Stimulated activated memory B cell treated with anti-CD40 and anti-IgM and Interleukin-4, amounts not matched to agents 10 μg/mL and 1 μg/mL and 100 μg/mL, for 72 hours (primary cell): ENCODE results near the gene FAM110A.
"Not testable (repeated sequence)": the region's sequence is repeated elsewhere in the genome, so short reads cannot be mapped to it uniquely, and the experiment has no call there.

ENCODE experiments used
- ATAC-seq: fragments of 150-1000 bp; cut with Tn5 transposase; 2 replicates; pipeline ENCODE4 v1.10.0; 2021
- H3K27ac Mint-ChIP-seq: one replicate; pipeline ENCODE4 v1.8.0; 2022; ENCODE audit warnings: mild to moderate bottlenecking, mixed read lengths
- H3K27me3 Mint-ChIP-seq: one replicate; pipeline ENCODE4 v1.8.0; 2022; ENCODE audit warnings: mixed read lengths
- H3K36me3 Mint-ChIP-seq: one replicate; pipeline ENCODE4 v1.8.0; 2022; ENCODE audit warnings: mixed read lengths
- H3K4me1 Mint-ChIP-seq: one replicate; pipeline ENCODE4 v1.8.0; 2022; ENCODE audit warnings: mixed read lengths
- H3K4me3 Mint-ChIP-seq: one replicate; pipeline ENCODE4 v1.8.0; 2022; ENCODE audit warnings: mild to moderate bottlenecking, moderate library complexity, mixed read lengths
- H3K9me3 Mint-ChIP-seq: one replicate; pipeline ENCODE4 v1.8.0; 2022; ENCODE audit warnings: mixed read lengths

The FAM110A gene

DNA sequence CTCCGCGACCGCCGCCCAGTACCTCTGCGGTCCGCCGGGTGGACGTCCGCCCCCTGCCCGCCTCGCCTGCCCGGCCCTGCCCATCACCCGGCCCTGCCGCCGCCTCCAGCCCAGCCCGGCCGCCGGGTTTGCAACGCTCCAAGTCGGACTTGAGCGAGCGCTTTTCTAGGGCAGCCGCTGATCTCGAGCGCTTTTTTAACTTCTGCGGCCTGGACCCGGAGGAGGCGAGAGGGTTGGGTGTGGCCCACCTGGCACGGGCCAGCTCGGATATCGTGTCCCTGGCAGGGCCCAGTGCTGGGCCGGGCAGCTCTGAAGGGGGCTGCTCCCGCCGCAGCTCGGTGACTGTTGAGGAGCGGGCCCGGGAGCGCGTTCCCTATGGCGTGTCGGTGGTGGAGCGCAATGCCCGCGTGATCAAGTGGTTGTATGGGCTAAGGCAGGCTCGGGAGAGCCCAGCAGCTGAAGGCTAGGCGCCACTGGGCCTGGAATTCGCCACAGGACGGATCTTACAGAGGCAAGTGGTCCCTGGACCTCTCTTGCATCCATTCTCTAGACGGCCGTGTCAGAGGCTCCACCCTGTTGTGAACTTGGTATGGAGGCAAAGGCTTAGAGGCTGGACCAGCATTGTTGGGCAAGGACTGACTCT is 11.8 kb downstream of the FAM110A start:
- peak overlapping the region; percentile 88 for H3K4me3 Mint-ChIP-seq
- peaks cover 52% of the 10 kb centered on the region for H3K4me1 Mint-ChIP-seq
- peak overlapping the region; percentile 92 for H3K27ac Mint-ChIP-seq
- H3K36me3 Mint-ChIP-seq, result peaks cover 5% of the 10 kb centered on the region
- H3K27me3 Mint-ChIP-seq, result no peaks in the 10 kb centered on the region
- H3K9me3 Mint-ChIP-seq, result no peaks in the 10 kb centered on the region
- ATAC-seq, result no peak

DNA sequence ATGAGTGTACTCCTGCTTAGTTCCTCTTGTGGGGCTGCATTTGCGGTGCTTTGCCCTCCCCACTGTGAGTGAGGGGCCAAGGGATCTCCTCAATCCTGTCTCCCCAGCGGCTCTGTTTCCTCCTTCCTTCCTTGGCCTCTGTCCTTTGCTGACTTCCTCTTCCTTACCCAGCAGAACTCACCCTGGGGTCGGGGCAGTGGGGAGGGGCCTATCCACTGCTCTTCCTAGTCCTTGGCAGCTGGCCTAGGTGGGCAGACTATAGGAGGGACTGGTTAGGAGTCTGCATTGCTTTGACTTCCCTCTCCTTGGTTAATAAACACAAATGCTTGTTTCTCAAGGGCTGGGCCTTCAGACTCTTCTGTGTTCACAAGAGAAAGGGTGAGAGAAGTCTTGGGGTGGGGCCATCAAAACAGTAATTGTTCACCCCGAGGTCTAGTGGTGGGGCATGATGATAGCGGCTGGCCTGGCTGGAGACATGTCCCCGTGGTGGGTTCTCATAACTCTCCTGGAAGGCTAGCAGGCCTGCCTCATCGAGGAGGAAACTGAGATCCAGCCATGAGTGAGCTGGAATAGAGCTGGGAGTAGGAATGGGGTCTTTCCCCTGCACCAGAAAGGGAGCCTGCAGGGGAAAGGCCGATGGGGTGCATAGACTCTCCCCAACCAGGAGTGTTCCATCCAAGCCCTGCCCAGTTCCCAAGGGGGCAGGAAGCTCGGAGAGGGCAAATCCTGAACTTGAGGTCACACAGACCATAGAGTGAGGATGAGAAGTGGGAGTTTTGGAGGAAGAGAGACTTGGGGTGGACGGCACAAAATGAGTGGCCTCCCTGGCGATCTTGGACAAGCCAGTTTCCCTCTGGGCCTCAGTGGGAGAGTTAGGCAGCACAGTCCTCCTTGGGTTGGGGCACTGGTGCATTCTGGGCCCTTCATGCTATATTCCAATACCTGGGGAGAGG is 12.7 kb downstream of the FAM110A start:
- no peaks in the 10 kb centered on the region for H3K9me3 Mint-ChIP-seq
- H3K36me3 Mint-ChIP-seq, result peaks cover 12% of the 10 kb centered on the region
- peak overlapping the region; percentile 57 for H3K4me3 Mint-ChIP-seq
- H3K4me1 Mint-ChIP-seq, result peaks cover 49% of the 10 kb centered on the region
- H3K27ac Mint-ChIP-seq, result peak overlapping the region; percentile 92
- no peaks in the 10 kb centered on the region for H3K27me3 Mint-ChIP-seq
- ATAC-seq, result no peak

DNA sequence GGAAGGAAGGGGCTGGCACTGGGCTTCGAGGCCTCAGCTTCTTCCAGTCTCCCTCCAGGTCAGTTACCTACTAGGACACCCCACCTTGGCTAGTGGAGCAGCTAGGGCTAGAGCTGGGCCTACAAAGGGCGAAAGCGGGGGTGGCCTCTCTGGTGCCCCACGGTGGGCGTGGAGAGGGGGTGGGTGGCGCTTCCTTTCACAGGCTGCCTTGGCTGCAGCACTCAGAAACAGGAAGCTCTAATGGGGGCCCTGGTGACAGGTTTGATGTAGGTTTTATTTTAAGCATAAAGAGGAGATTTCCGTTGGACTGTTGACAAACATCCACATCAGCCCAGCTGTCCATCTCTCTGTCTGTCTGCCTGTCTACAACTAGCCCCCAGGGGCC is 13.4 kb downstream of the FAM110A start:
- Mint-ChIP-seq H3K4me3 (peak overlapping the region; percentile 54), H3K4me1 (peaks cover 45% of the 10 kb centered on the region), H3K27me3 (no peaks in the 10 kb centered on the region), H3K9me3 (no peaks in the 10 kb centered on the region), H3K36me3 (peaks cover 12% of the 10 kb centered on the region), H3K27ac (peak overlapping the region; percentile 92)
- ATAC-seq, result peak; percentile 63

DNA sequence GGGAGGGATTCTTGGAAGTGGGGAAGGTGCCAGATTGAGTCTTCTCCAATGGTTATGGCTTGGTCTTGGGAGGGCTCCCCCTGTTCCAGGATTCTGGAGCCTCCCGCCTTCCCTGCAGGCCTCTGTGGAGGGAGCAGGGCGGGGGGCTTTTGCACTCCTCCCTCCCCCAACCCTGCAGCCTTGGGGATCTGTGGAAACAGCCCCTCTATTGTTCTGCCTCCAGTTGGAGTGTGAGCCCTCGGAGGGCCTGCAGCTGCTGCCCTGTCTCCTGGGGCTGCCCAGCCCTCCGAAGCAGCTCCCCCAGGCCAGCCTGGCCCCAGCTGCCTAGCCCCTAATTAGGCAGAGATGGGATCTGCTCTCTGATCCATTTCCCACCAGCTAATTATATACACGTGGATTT is 14.7 kb downstream of the FAM110A start:
- Mint-ChIP-seq H3K4me1 (peaks cover 40% of the 10 kb centered on the region), H3K9me3 (peaks cover 1% of the 10 kb centered on the region), H3K36me3 (peaks cover 15% of the 10 kb centered on the region), H3K27ac (no peak overlapping the region), H3K4me3 (no peak overlapping the region), H3K27me3 (no peaks in the 10 kb centered on the region)
- no peak for ATAC-seq

DNA sequence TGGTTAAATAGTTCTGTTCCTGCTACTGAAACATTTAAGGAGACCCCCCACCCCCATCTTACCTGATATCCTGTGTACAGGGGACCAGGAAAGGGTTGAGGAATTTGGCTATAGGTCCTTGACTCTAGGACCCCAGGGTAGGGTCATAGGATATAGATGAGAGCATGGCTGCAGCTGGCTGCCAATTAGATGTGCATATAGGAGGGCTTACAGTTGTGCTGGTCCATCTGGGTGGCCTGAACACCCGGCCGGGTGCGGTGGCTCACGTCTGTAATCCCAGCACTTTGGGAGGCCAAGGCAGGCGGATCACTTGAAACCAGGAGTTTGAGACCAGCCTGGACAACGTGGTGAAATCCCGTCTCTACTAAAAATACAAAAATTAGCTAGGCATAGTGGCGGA is 15.2 kb downstream of the FAM110A start:
- peaks cover 45% of the 10 kb centered on the region for H3K4me1 Mint-ChIP-seq
- H3K4me3 Mint-ChIP-seq, H3K27ac Mint-ChIP-seq, ATAC-seq, H3K27me3 Mint-ChIP-seq, H3K9me3 Mint-ChIP-seq: not testable (repeated sequence)
- peaks cover 18% of the 10 kb centered on the region for H3K36me3 Mint-ChIP-seq

DNA sequence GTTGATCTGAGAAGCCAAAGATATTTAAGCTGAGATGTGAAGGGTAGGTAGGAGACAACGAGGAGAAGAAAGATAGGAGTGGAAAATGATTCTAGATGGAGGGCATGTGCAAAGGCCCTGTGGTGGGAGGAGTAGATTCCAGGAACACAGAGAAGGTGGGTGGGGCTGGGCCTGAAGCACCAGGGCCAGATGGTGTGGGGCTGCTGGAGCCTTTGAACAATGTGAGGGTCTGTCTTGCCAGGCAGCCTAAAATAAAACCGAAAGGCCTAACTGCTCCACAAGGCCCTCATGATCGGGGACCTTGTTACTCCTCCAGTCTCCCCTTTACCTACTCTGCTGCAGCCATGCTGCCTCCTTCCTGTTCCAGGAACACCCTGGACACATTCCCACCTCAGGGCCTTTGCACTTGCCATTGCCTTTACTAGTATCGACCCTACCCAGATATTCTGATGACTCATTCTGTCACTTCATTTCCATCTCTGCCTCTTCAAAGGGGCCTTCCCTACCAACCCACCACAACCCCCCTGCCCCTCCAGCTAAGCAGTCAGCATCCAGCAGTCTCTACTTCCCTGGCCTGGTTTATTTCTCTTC is 20.0 kb downstream of the FAM110A start:
- peaks cover 15% of the 10 kb centered on the region for H3K4me1 Mint-ChIP-seq
- no peak overlapping the region for H3K4me3 Mint-ChIP-seq
- H3K27me3 Mint-ChIP-seq, result no peaks in the 10 kb centered on the region
- no peak for ATAC-seq
- peaks cover 3% of the 10 kb centered on the region for H3K9me3 Mint-ChIP-seq
- peaks cover 13% of the 10 kb centered on the region for H3K36me3 Mint-ChIP-seq
- H3K27ac Mint-ChIP-seq, result no peak overlapping the region

DNA sequence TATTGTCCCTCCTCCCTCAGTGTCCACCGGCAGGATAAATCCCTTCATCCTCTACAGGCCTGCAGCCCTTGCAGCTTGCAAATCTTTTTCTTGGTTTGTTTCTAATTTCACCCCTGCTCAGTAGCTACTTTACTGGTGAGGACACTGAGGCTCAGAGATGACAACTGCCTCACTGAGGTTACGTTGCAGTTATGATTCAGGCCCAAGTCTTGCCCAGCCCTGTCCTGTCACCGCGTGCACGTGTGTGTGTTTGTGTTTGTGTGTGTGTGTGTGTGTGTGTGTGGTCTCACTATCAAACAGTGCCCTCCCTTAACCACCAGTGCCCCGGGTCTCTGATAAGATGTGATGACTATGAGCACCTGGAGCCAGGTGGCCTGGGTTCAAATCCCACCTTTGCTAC is 21.1 kb downstream of the FAM110A start:
- Mint-ChIP-seq H3K27ac (no peak overlapping the region), H3K36me3 (peaks cover 13% of the 10 kb centered on the region), H3K27me3 (no peaks in the 10 kb centered on the region), H3K9me3 (peaks cover 3% of the 10 kb centered on the region), H3K4me1 (peaks cover 20% of the 10 kb centered on the region), H3K4me3 (no peak overlapping the region)
- no peak for ATAC-seq

DNA sequence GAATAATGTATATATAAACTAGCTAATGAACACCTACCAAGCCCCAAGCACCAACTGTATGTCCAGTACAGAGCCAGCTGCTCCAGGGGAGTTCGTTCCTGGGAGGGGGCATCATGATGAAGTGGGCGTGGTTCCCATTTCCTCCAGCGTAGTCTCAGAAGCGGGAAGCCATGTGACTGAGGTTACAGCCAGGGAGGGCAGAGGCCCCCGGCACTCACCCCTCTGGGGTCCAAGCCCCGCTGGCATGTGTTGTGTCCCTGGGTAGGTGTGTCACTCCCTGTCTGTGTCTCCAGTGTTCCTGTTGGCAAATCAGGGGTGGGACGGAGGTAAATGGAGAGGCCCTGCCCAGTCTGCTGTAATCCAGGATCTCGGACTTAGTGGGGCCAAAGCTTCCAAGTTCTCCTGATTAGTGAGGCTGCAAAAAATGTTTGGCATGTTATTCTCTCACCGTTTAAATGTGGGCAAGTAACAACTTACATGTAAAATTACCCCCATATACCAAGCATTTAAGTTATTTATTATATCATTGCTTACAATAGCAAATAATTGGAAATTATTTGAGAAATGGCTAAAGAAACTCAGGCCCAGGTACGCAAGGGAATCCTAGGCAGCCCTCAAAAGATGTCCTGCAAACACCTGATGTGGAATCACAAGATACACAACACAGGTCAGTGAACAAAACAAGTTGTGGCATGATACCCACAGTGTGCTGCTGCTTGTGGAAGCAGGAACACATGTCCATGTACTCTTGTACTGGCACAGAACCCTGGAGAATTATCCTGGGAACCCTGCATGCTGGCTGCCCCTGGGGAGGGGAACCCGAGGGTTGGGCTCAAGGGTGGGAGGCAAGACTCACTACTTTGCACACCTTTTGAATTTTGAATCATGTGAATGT is 22.2 kb downstream of the FAM110A start:
- peaks cover 3% of the 10 kb centered on the region for H3K9me3 Mint-ChIP-seq
- no peaks in the 10 kb centered on the region for H3K27me3 Mint-ChIP-seq
- no peak overlapping the region for H3K4me3 Mint-ChIP-seq
- peaks cover 10% of the 10 kb centered on the region for H3K36me3 Mint-ChIP-seq
- no peak for ATAC-seq
- no peak overlapping the region for H3K27ac Mint-ChIP-seq
- peaks cover 20% of the 10 kb centered on the region for H3K4me1 Mint-ChIP-seq

DNA sequence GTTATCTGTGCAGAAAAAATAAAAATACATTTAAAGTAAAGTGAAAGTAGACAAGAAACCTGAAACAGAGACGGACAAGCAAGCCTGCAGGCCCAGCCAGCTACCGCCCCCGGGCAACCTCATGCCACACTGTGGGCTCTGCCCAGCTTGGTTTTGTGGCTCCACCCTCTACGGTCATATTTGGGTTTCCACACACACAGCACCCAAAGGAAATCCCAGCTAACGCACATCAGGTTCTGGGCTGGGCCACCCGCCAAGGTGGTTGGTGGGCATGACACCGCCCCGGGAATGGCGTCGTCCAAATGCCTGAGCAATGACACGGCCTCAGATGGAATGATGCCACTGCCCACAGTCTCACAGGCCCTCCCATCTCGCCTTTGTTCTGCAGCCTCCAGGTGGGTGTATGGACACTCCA is 22.9 kb downstream of the FAM110A start:
- H3K4me1 Mint-ChIP-seq, result peaks cover 20% of the 10 kb centered on the region
- no peaks in the 10 kb centered on the region for H3K27me3 Mint-ChIP-seq
- ATAC-seq, result no peak
- H3K27ac Mint-ChIP-seq, result no peak overlapping the region
- peaks cover 3% of the 10 kb centered on the region for H3K9me3 Mint-ChIP-seq
- H3K36me3 Mint-ChIP-seq, result peaks cover 6% of the 10 kb centered on the region
- H3K4me3 Mint-ChIP-seq, result no peak overlapping the region

DNA sequence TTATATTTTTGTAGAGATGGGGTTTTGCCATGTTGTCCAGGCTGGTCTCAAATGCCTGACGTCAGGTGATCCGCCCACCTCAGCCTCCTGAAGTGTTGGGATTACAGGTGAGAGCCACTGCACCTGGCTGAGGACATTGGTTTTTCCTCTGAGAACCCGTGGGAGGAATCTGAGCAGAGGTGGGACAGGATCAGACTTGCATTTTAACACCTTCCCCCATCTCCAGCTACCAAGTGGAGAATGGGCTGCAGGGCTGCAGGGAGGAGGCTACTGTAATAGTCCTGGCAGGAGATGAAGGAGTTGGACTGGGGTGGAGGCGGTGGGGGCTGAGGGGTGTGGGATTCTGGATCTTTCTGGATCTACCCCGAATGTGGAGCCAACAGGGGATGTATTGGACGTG is 24.5 kb downstream of the FAM110A start:
- Mint-ChIP-seq H3K9me3 (peaks cover 3% of the 10 kb centered on the region), H3K27me3 (no peaks in the 10 kb centered on the region), H3K4me3 (no peak overlapping the region), H3K27ac (no peak overlapping the region), H3K4me1 (peaks cover 19% of the 10 kb centered on the region), H3K36me3 (peaks cover 5% of the 10 kb centered on the region)
- no peak for ATAC-seq

DNA sequence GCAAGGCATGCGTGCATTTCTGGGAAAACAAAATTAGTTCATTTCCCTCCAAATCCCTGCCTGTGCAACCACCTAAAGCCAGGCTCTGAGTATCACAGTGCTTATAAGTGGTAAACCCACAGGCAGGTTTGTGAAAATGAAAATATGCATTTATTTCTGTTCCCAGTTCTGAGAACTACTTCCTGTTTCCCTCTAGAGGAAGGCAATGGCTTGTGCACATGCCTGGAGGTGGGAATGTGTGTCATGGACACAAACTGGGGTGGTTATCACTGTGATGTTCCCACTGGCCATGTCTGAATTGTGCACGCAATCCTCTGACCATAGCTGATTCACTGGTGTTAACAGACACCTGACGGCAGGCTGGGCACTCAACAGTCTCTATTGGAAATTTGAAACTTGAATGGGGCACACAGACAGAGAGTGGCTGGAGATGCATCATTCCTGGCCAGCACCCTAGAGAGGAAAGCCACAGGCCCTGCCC is 26.3 kb downstream of the FAM110A start:
- no peak overlapping the region for H3K4me3 Mint-ChIP-seq
- H3K4me1 Mint-ChIP-seq, result peaks cover 8% of the 10 kb centered on the region
- H3K27ac Mint-ChIP-seq, result no peak overlapping the region
- H3K9me3 Mint-ChIP-seq, result no peaks in the 10 kb centered on the region
- no peaks in the 10 kb centered on the region for H3K27me3 Mint-ChIP-seq
- no peaks in the 10 kb centered on the region for H3K36me3 Mint-ChIP-seq
- no peak for ATAC-seq

DNA sequence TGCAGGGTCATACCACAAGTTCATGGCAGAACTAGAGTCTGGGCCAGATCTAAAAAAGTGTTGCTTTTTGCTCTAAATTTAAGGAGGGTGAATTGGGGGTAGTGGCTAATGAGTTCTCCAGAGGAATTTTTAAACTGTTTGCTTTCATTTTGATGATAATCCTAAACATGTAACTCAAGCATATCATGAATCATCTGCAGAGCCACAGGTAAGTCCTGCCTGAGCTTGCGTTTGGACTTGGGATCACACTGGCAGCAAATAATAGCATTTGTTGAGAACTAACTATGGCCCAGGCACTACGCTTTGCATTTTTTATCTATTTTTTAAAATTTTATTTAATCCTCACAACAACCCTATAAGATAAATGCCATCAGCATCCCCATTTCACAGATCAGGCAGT is 27.4 kb downstream of the FAM110A start:
- Mint-ChIP-seq H3K4me3 (no peak overlapping the region), H3K36me3 (no peaks in the 10 kb centered on the region), H3K4me1 (peaks cover 8% of the 10 kb centered on the region), H3K27ac (no peak overlapping the region), H3K27me3 (no peaks in the 10 kb centered on the region), H3K9me3 (no peaks in the 10 kb centered on the region)
- ATAC-seq, result no peak

DNA sequence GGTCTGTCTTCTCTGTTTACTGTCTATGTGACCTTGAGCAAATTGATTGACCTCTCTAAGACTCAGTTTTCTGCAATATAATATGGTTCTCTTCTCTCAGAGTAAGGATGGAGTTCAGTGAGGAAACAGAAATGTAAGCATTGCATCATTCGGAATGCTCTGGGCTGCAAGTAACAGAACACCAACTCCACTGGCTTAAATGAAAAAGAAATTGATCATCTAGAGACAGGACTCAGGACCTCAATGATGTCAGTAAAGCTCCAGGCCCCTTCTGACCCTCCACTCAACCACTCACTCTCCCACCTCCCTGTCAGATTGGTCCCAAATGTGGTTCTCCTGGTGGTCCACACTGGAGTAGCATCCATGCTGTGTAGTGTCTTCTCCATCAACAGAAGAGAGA is 31.9 kb downstream of the FAM110A start:
- H3K27ac Mint-ChIP-seq, result no peak overlapping the region
- ATAC-seq, result no peak
- no peaks in the 10 kb centered on the region for H3K4me1 Mint-ChIP-seq
- H3K36me3 Mint-ChIP-seq, result no peaks in the 10 kb centered on the region
- no peak overlapping the region for H3K4me3 Mint-ChIP-seq
- H3K9me3 Mint-ChIP-seq, result no peaks in the 10 kb centered on the region
- H3K27me3 Mint-ChIP-seq, result peaks cover 11% of the 10 kb centered on the region

DNA sequence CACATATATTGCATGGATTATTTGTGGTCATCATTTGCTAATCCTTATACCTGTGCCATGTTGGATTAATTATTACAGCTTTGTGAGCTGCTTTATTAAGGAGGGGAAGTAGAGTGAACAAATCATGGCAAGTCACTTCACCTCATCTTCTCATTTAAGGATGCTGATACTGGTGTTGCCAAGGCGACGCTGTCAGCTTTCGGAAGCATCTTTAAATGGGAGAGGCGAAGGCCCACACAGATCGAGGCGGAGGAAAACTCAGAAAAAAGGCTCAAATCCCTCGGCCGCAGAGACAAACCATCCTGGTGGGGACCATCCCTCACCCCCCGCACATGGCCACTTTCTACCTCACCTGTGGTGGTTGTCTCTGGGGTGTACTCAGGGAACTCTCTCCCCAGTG is 34.8 kb downstream of the FAM110A start:
- H3K27ac Mint-ChIP-seq, result no peak overlapping the region
- H3K9me3 Mint-ChIP-seq, result no peaks in the 10 kb centered on the region
- peaks cover 15% of the 10 kb centered on the region for H3K27me3 Mint-ChIP-seq
- H3K4me3 Mint-ChIP-seq, result no peak overlapping the region
- no peaks in the 10 kb centered on the region for H3K36me3 Mint-ChIP-seq
- H3K4me1 Mint-ChIP-seq, result peaks cover 1% of the 10 kb centered on the region
- ATAC-seq, result no peak

DNA sequence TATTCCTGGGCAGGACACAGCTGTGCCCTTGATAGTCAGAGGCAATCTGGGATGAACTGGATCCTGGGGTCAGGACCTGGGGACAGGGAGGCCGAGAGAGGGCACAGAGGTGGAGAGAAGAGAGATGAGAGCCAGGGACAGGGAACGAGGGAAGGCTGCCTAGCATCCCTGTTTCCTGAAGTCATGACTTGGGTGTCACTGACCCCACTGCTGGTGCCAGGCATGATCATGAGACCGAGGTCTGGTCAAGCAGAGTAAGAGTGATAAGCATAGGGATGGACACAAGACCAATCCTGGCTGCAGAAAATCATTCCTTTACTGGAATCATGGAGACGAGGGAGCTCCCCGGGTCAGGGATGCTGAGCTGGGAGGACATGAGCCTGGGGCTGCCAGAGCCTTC is 36.1 kb downstream of the FAM110A start:
- H3K4me1 Mint-ChIP-seq, result peaks cover 8% of the 10 kb centered on the region
- H3K9me3 Mint-ChIP-seq, result no peaks in the 10 kb centered on the region
- peaks cover 23% of the 10 kb centered on the region for H3K27me3 Mint-ChIP-seq
- H3K27ac Mint-ChIP-seq, result no peak overlapping the region
- ATAC-seq, result no peak
- no peak overlapping the region for H3K4me3 Mint-ChIP-seq
- no peaks in the 10 kb centered on the region for H3K36me3 Mint-ChIP-seq
